IMR-90 (cell line): ENCODE measurements around the gene PRAMEF12.
"Not testable (repeated sequence)": the region's sequence is repeated elsewhere in the genome, so short reads cannot be mapped to it uniquely, and the experiment has no call there.

ENCODE experiments used
- CEBPB ChIP-seq: IDR thresholded peaks from 2 replicates; pipeline ENCODE4 v1.6.1; 2012; ENCODE audit warnings: low read depth, low read length, improper control_type of control experiment
- FOS ChIP-seq: fragments of 150-350 bp; IDR thresholded peaks from 2 replicates; pipeline ENCODE4 v1.6.1; 2016; ENCODE audit warnings: low read depth, low read length
- MAFK ChIP-seq: IDR thresholded peaks from 2 replicates; pipeline ENCODE4 v1.6.1; 2012; ENCODE audit warnings: low read depth, low read length, improper control_type of control experiment
- MXI1 ChIP-seq: IDR thresholded peaks from 2 replicates; pipeline ENCODE4 v1.6.1; 2012; ENCODE audit warnings: low read depth, mild to moderate bottlenecking, low read length, moderate library complexity, borderline replicate concordance
- POLR2A ChIP-seq: IDR thresholded peaks from 2 replicates; pipeline ENCODE4 v1.6.1; 2012; ENCODE audit warnings: mild to moderate bottlenecking, low read depth, low read length
- RAD21 ChIP-seq: IDR thresholded peaks from 2 replicates; pipeline ENCODE4 v1.6.1; 2012; ENCODE audit warnings: low read length, improper control_type of control experiment
- RFX5 ChIP-seq: IDR thresholded peaks from 2 replicates; pipeline ENCODE4 v1.8.0; 2012; ENCODE audit warnings: low read depth, mild to moderate bottlenecking, low read length, moderate library complexity
- SMC3 ChIP-seq: fragments of 150-350 bp; IDR thresholded peaks from 2 replicates; pipeline ENCODE4 v1.6.1; 2016; ENCODE audit warnings: low read depth, mild to moderate bottlenecking, antibody characterized with exemption, low read length, moderate library complexity
- USF2 ChIP-seq: fragments of 150-350 bp; IDR thresholded peaks from 2 replicates; pipeline ENCODE4 v1.6.1; 2017; ENCODE audit warnings: mild to moderate bottlenecking, antibody characterized with exemption, low read length, low read depth
- TF ChIP-seq, protein P1 (sequence below): conservative IDR thresholded peaks from 2 replicates; pipeline ENCODE4 v1.5.1; 2012; ENCODE audit warnings: mild to moderate bottlenecking, low read depth, low read length, improper control_type of control experiment
- TF ChIP-seq, protein P2 (sequence below): fragments of 150-350 bp; IDR thresholded peaks from 2 replicates; pipeline ENCODE4 v1.6.1; 2016; ENCODE audit warnings: low read depth, mild to moderate bottlenecking, low read length, moderate library complexity, borderline replicate concordance

GRCh38 chr1:12784729-12785128 lies 11.2 kb downstream of the PRAMEF12 start:
- TF ChIP-seq POLR2A, MAFK, RFX5, SMC3, RAD21, USF2, FOS, CEBPB, MXI1: not testable (repeated sequence)
- TF ChIP-seq, protein P1, sequence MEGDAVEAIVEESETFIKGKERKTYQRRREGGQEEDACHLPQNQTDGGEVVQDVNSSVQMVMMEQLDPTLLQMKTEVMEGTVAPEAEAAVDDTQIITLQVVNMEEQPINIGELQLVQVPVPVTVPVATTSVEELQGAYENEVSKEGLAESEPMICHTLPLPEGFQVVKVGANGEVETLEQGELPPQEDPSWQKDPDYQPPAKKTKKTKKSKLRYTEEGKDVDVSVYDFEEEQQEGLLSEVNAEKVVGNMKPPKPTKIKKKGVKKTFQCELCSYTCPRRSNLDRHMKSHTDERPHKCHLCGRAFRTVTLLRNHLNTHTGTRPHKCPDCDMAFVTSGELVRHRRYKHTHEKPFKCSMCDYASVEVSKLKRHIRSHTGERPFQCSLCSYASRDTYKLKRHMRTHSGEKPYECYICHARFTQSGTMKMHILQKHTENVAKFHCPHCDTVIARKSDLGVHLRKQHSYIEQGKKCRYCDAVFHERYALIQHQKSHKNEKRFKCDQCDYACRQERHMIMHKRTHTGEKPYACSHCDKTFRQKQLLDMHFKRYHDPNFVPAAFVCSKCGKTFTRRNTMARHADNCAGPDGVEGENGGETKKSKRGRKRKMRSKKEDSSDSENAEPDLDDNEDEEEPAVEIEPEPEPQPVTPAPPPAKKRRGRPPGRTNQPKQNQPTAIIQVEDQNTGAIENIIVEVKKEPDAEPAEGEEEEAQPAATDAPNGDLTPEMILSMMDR: not testable (repeated sequence)
- TF ChIP-seq, protein P2, sequence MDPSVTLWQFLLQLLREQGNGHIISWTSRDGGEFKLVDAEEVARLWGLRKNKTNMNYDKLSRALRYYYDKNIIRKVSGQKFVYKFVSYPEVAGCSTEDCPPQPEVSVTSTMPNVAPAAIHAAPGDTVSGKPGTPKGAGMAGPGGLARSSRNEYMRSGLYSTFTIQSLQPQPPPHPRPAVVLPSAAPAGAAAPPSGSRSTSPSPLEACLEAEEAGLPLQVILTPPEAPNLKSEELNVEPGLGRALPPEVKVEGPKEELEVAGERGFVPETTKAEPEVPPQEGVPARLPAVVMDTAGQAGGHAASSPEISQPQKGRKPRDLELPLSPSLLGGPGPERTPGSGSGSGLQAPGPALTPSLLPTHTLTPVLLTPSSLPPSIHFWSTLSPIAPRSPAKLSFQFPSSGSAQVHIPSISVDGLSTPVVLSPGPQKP: not testable (repeated sequence)
